HG02798 (cell line): Measurements from ENCODE around the gene B3GALT4.

Experiments
- ATAC-seq: cut with Tn5 transposase; IDR thresholded peaks from one replicate; pipeline ENCODE4 v1.9.1; 2021; ENCODE audit warnings: mild to moderate bottlenecking; ENCODE audit not compliant: unreplicated experiment, poor library complexity

The B3GALT4 gene

GRCh38 chr6:33313105-33313708 lies 36.3 kb downstream of the B3GALT4 start:
- peak; percentile 3 for ATAC-seq

GRCh38 chr6:33313709-33314514 lies 37.0 kb downstream of the B3GALT4 start, which contains the start of gene TAPBP:
Gene TAPBP, minus strand, starts transcription at chr6:33314078. Its CDS starts 37 bp downstream, at chr6:33314041.
- peak; percentile 40 for ATAC-seq

GRCh38 chr6:33314515-33314942 lies 37.6 kb downstream of the B3GALT4 start:
- ATAC-seq, result no peak

GRCh38 chr6:33314943-33315792 lies 38.2 kb downstream of the B3GALT4 start:
- no peak for ATAC-seq

GRCh38 chr6:33315793-33316602 lies 39.1 kb downstream of the B3GALT4 start:
- no peak for ATAC-seq

GRCh38 chr6:33316603-33317418 lies 39.9 kb downstream of the B3GALT4 start:
- no peak for ATAC-seq

- no peak for ATAC-seq
These were observed 40.4 kb downstream of the B3GALT4 start for GRCh38 chr6:33317419-33317668.

GRCh38 chr6:33317669-33318425 lies 40.9 kb downstream of the B3GALT4 start, which contains the start of gene ZBTB22:
Gene ZBTB22, minus strand, starts transcription at chr6:33317744. Its CDS starts 828 bp downstream, at chr6:33316916.
- peak; percentile 65 for ATAC-seq

- ATAC-seq, result no peak
These were observed 41.6 kb downstream of the B3GALT4 start for GRCh38 chr6:33318426-33319073.

GRCh38 chr6:33319939-33320314 lies 43.0 kb downstream of the B3GALT4 start:
- ATAC-seq, result no peak

- ATAC-seq, result no peak
These were observed 43.6 kb downstream of the B3GALT4 start for GRCh38 chr6:33320315-33321181.

- no peak for ATAC-seq
These were observed 44.3 kb downstream of the B3GALT4 start for GRCh38 chr6:33321227-33321626.

GRCh38 chr6:33323623-33323948 lies 46.7 kb downstream of the B3GALT4 start:
- ATAC-seq, result no peak

GRCh38 chr6:33324125-33324524 lies 47.2 kb downstream of the B3GALT4 start:
- ATAC-seq, result no peak
